Smooth muscle cell (in vitro differentiated cells): ENCODE results near the gene FKBP2. TPM values are rescaled to one million over a fixed set of nuclear protein-coding genes. Genes with fewer than 3 reads are reported as not detected.

ENCODE experiments used
- DNase-seq: peaks from one replicate; lab custom pipeline; 2025; ENCODE audit not compliant: unreplicated experiment; lab: John Stamatoyannopoulos, UW
- H2AFZ ChIP-seq: fragments of 200-600 bp; sonication (generic); 2 replicates; pipeline ENCODE4 v1.6.0; 2016; ENCODE audit warnings: antibody characterized with exemption, low read depth, mild to moderate bottlenecking
- H3F3A ChIP-seq: fragments of 200-600 bp; sonication (generic); 2 replicates; pipeline ENCODE4 v1.6.0; 2017; ENCODE audit warnings: antibody characterized with exemption, low read depth
- H3K27ac ChIP-seq: fragments of 200-600 bp; sonication (generic); 2 replicates; pipeline ENCODE4 v1.5.1; 2016; ENCODE audit warnings: low read depth, mild to moderate bottlenecking
- H3K27me3 ChIP-seq: fragments of 200-600 bp; sonication (generic); 2 replicates; pipeline ENCODE4 v1.6.1; 2016; ENCODE audit warnings: low read depth, mild to moderate bottlenecking
- H3K36me3 ChIP-seq: fragments of 200-600 bp; sonication (generic); 2 replicates; pipeline ENCODE4 v1.5.1; 2016; ENCODE audit warnings: low read depth
- H3K4me1 ChIP-seq: fragments of 200-600 bp; sonication (generic); 2 replicates; pipeline ENCODE4 v1.5.1; 2016; ENCODE audit warnings: low read depth
- H3K4me2 ChIP-seq: fragments of 200-600 bp; sonication (generic); 2 replicates; pipeline ENCODE4 v1.6.0; 2016; ENCODE audit warnings: mild to moderate bottlenecking
- H3K4me3 ChIP-seq: fragments of 200-600 bp; sonication (generic); 2 replicates; pipeline ENCODE4 v1.5.1; 2016; ENCODE audit warnings: mild to moderate bottlenecking
- H3K79me2 ChIP-seq: fragments of 200-600 bp; sonication (generic); 2 replicates; pipeline ENCODE4 v1.6.0; 2016; ENCODE audit warnings: low read depth, mild to moderate bottlenecking
- H3K9ac ChIP-seq: fragments of 200-600 bp; sonication (generic); 2 replicates; pipeline ENCODE4 v1.6.0; 2016; ENCODE audit warnings: low read depth
- H3K9me3 ChIP-seq: fragments of 200-600 bp; sonication (generic); replicated peaks from 2 replicates; pipeline ENCODE4 v1.5.1; 2016; ENCODE audit warnings: low read depth
- H4K20me1 ChIP-seq: fragments of 200-600 bp; sonication (generic); 2 replicates; pipeline ENCODE4 v1.6.0; 2016; ENCODE audit warnings: low read depth
- CTCF ChIP-seq: fragments of 200-600 bp; sonication (generic); IDR thresholded peaks from 2 replicates; pipeline ENCODE4 v1.5.1; 2017; ENCODE audit warnings: borderline replicate concordance, mild to moderate bottlenecking, antibody characterized with exemption; ENCODE audit not compliant: insufficient read depth, poor library complexity, severe bottlenecking
- WGBS: methylation state at CpG from one replicate; pipeline ENCODE4 v1.1.7; 2016; ENCODE audit warnings: low lambda C conversion rate; 5-methylcytosine and 5-hydroxymethylcytosine counted together
- polyA plus RNA-seq: library from polyadenylated mRNA; unstranded; fragments of >200 nt; fragmentation: Nextera tagmentation; extraction: Ambion mirVana; gene quantifications from 2 replicates; pipeline ENCODE4 v1.2.1, GENCODE V29; 2016
- total RNA-seq: library from RNA; depleted of rRNA; stranded (reverse); fragments of >200 nt; gene quantifications from 2 replicates; pipeline ENCODE4 v1.2.3, GENCODE V29; 2014

Gene FKBP2
- total and polyA plus RNA-seq, 2 experiments from 2014 or later, result 51.3 to 231 TPM

GRCh38 chr11:64268893-64269539 is 28.1 kb downstream of the FKBP2 start:
- Histone ChIP-seq H3K36me3 (no peaks in the 10 kb centered on the region), H3K79me2 (no peaks in the 10 kb centered on the region), H3K27ac (peak overlapping the region; percentile 91), H3F3A (peaks cover 12% of the 10 kb centered on the region), H2AFZ (peak overlapping the region; percentile 47), H3K27me3 (no peaks in the 10 kb centered on the region), H3K9ac (peak overlapping the region; percentile 85), H3K4me3 (peak overlapping the region; percentile 62), H4K20me1 (no peaks in the 10 kb centered on the region), H3K9me3 (no peaks in the 10 kb centered on the region), H3K4me1 (peaks cover 8% of the 10 kb centered on the region), H3K4me2 (peak overlapping the region; percentile 86)
- no peak for TF ChIP-seq CTCF
- WGBS, result 1% methylated on average over 34 of the region's 34 CpGs
- no peak for DNase-seq

- H2AFZ ChIP-seq, result peak overlapping the region; percentile 64
Measured at GRCh38 chr11:64269540-64270220, 28.8 kb downstream of the FKBP2 start.

GRCh38 chr11:64275031-64275800 is 34.3 kb downstream of the FKBP2 start:
- DNase-seq, result no peak
- Histone ChIP-seq H3K9me3 (no peaks in the 10 kb centered on the region), H3K9ac (no peak overlapping the region), H4K20me1 (no peaks in the 10 kb centered on the region), H3K4me3 (no peak overlapping the region), H3K27ac (no peak overlapping the region), H3K27me3 (no peaks in the 10 kb centered on the region), H3K79me2 (no peaks in the 10 kb centered on the region), H3K4me2 (no peak overlapping the region), H3F3A (peaks cover 4% of the 10 kb centered on the region), H2AFZ (no peak overlapping the region), H3K36me3 (no peaks in the 10 kb centered on the region), H3K4me1 (no peaks in the 10 kb centered on the region)
- TF ChIP-seq CTCF, result no peak
- WGBS, result 88% methylated on average over 15 of the region's 15 CpGs

More at GRCh38 chr11:64269540-64270220, 28.8 kb downstream of the FKBP2 start:
- Histone ChIP-seq H3K4me1 (peaks cover 8% of the 10 kb centered on the region), H4K20me1 (no peaks in the 10 kb centered on the region), H3K79me2 (no peaks in the 10 kb centered on the region), H3K4me3 (peak overlapping the region; percentile 62), H3K27me3 (no peaks in the 10 kb centered on the region), H3F3A (peaks cover 12% of the 10 kb centered on the region), H3K36me3 (no peaks in the 10 kb centered on the region), H3K9me3 (no peaks in the 10 kb centered on the region), H3K27ac (peak overlapping the region; percentile 91), H3K4me2 (peak overlapping the region; percentile 86), H3K9ac (peak overlapping the region; percentile 85)
- no peak for TF ChIP-seq CTCF
- peak; percentile 92 for DNase-seq
- 2% methylated on average over 44 of the region's 58 CpGs for WGBS
